H9 (cell line): ENCODE results near the gene KIT. TPM values are rescaled to one million over a fixed set of nuclear protein-coding genes. Genes with fewer than 3 reads are reported as not detected.

Experiments used
- DNase-seq: peaks from one replicate; pipeline ENCODE4 v3.0.0-alpha.2; 2017
- H2AFZ ChIP-seq: one replicate; pipeline ENCODE4 v1.6.1; 2013; ENCODE audit warnings: mild to moderate bottlenecking, low read length, control low read depth, moderate library complexity
- H2AK5ac ChIP-seq: 2 replicates; pipeline ENCODE4 v1.6.1; 2013; ENCODE audit warnings: low read length, control low read depth, mixed read lengths; ENCODE audit not compliant: insufficient read length
- H2BK120ac ChIP-seq: one replicate; pipeline ENCODE4 v1.6.1; 2013; ENCODE audit warnings: low read depth, mild to moderate bottlenecking, low read length, control low read depth, inconsistent platforms; ENCODE audit not compliant: poor library complexity, severe bottlenecking
- H2BK12ac ChIP-seq: 2 replicates; pipeline ENCODE4 v1.6.1; 2013; ENCODE audit warnings: low read length, control low read depth, mixed read lengths, low read depth; ENCODE audit not compliant: insufficient read length
- H2BK15ac ChIP-seq: 2 replicates; pipeline ENCODE4 v1.6.1; 2013; ENCODE audit warnings: low read depth, low read length, control low read depth
- H2BK20ac ChIP-seq: one replicate; pipeline ENCODE4 v1.6.1; 2013; ENCODE audit warnings: low read depth, mild to moderate bottlenecking, low read length, control low read depth, inconsistent platforms; ENCODE audit not compliant: poor library complexity, severe bottlenecking
- H2BK5ac ChIP-seq: 2 replicates; pipeline ENCODE4 v1.6.1; 2013; ENCODE audit warnings: low read length, control low read depth, mixed read lengths; ENCODE audit not compliant: insufficient read length
- H3K14ac ChIP-seq: 2 replicates; pipeline ENCODE4 v1.6.1; 2013; ENCODE audit warnings: low read length, control low read depth; ENCODE audit not compliant: insufficient read depth
- H3K18ac ChIP-seq: 2 replicates; pipeline ENCODE4 v1.6.1; 2013; ENCODE audit warnings: low read depth, mild to moderate bottlenecking, mixed read lengths, low read length, control low read depth; ENCODE audit not compliant: insufficient read length
- H3K23ac ChIP-seq: 2 replicates; pipeline ENCODE4 v1.6.1; 2013; ENCODE audit warnings: low read length, control low read depth, mixed read lengths, low read depth; ENCODE audit not compliant: insufficient read length
- H3K23me2 ChIP-seq: 2 replicates; pipeline ENCODE4 v1.6.1; 2013; ENCODE audit warnings: low read depth, mild to moderate bottlenecking, mixed read lengths, low read length, control low read depth; ENCODE audit not compliant: insufficient read length, poor library complexity, severe bottlenecking
- H3K27ac ChIP-seq: 2 replicates; pipeline ENCODE4 v1.5.1; 2013; ENCODE audit warnings: low read length, control low read depth, mixed read lengths, low read depth; ENCODE audit not compliant: insufficient read length
- H3K27me3 ChIP-seq: 2 replicates; pipeline ENCODE4 v1.6.1; 2013; ENCODE audit warnings: low read length, control low read depth, inconsistent platforms; ENCODE audit not compliant: insufficient read depth
- H3K4ac ChIP-seq: 2 replicates; pipeline ENCODE4 v1.6.1; 2013; ENCODE audit warnings: low read depth, mild to moderate bottlenecking, control low read depth, inconsistent platforms, low read length, moderate library complexity
- H3K4me1 ChIP-seq: 2 replicates; pipeline ENCODE4 v1.6.1; 2013; ENCODE audit warnings: low read length, control low read depth, inconsistent platforms; ENCODE audit not compliant: insufficient read depth
- H3K4me2 ChIP-seq: 2 replicates; pipeline ENCODE4 v1.6.1; 2013; ENCODE audit warnings: low read length, control low read depth, mixed read lengths; ENCODE audit not compliant: insufficient read length, insufficient read depth
- H3K56ac ChIP-seq: 2 replicates; pipeline ENCODE4 v1.6.1; 2013; ENCODE audit warnings: low read depth, mild to moderate bottlenecking, mixed read lengths, low read length, control low read depth; ENCODE audit not compliant: insufficient read length
- H3K79me1 ChIP-seq: 2 replicates; pipeline ENCODE4 v1.6.1; 2013; ENCODE audit warnings: low read depth, mild to moderate bottlenecking, moderate library complexity, low read length, control low read depth, inconsistent platforms; ENCODE audit not compliant: insufficient read depth, poor library complexity, severe bottlenecking
- H3K79me2 ChIP-seq: 2 replicates; pipeline ENCODE4 v1.6.1; 2013; ENCODE audit warnings: low read length, control low read depth, inconsistent platforms; ENCODE audit not compliant: insufficient read depth
- H3K9ac ChIP-seq: 2 replicates; pipeline ENCODE4 v1.6.1; 2013; ENCODE audit warnings: low read length, control low read depth, mixed read lengths; ENCODE audit not compliant: insufficient read length; ENCODE audit errors: extremely low read depth
- H3K9me3 ChIP-seq: one replicate; pipeline ENCODE4 v1.6.1; 2013; ENCODE audit warnings: low read depth, low read length, inconsistent platforms; ENCODE audit not compliant: control insufficient read depth
- H3T11ph ChIP-seq: one replicate; pipeline ENCODE4 v1.6.1; 2013; ENCODE audit warnings: mild to moderate bottlenecking, low read length, control low read depth, inconsistent platforms
- H4K20me1 ChIP-seq: one replicate; pipeline ENCODE4 v1.6.1; 2013; ENCODE audit not compliant: control insufficient read depth, insufficient read length, insufficient read depth
- H4K5ac ChIP-seq: 2 replicates; pipeline ENCODE4 v1.6.1; 2013; ENCODE audit warnings: low read depth, mild to moderate bottlenecking, mixed read lengths, low read length, control low read depth; ENCODE audit not compliant: insufficient read length
- H4K8ac ChIP-seq: replicated peaks from 2 replicates; pipeline ENCODE4 v1.6.1; 2013; ENCODE audit warnings: low read length, control low read depth, mixed read lengths, low read depth; ENCODE audit not compliant: insufficient read length
- H4K91ac ChIP-seq: 2 replicates; pipeline ENCODE4 v1.6.1; 2013; ENCODE audit warnings: low read depth, mild to moderate bottlenecking, moderate library complexity, mixed read lengths, low read length, control low read depth; ENCODE audit not compliant: insufficient read length
- H3K27ac Mint-ChIP-seq, 3 experiments: 2 replicates in 2 of 3; 3 replicates in 1 of 3; pipeline ENCODE4 v1.8.0; 2020 to 2021; ENCODE audit warnings: mixed read lengths in 3 of 3, mild to moderate bottlenecking in 1 of 3, moderate library complexity in 1 of 3
- H3K27me3 Mint-ChIP-seq: 2 replicates; pipeline ENCODE4 v1.8.0; 2021; ENCODE audit warnings: low read depth, mild to moderate bottlenecking, moderate library complexity, mixed read lengths
- H3K36me3 Mint-ChIP-seq, 3 experiments: 2 replicates in 2 of 3; 3 replicates in 1 of 3; pipeline ENCODE4 v1.8.0; 2020 to 2021; ENCODE audit warnings: low read depth in 3 of 3, mixed read lengths in 3 of 3; ENCODE audit not compliant: insufficient read depth in 1 of 3
- H3K4me1 Mint-ChIP-seq, 2 experiments: 2 replicates each; pipeline ENCODE4 v1.8.0; 2020; ENCODE audit warnings: mixed read lengths in 2 of 2
- H3K4me3 Mint-ChIP-seq, 2 experiments: 2 replicates in 1 of 2; 3 replicates in 1 of 2; pipeline ENCODE4 v1.8.0; 2020 to 2021; ENCODE audit warnings: mild to moderate bottlenecking in 2 of 2, mixed read lengths in 2 of 2, moderate library complexity in 1 of 2
- H3K9me3 Mint-ChIP-seq, 2 experiments: 2 replicates in 1 of 2; 3 replicates in 1 of 2; pipeline ENCODE4 v1.8.0; 2020; ENCODE audit warnings: mild to moderate bottlenecking in 2 of 2, mixed read lengths in 2 of 2, moderate library complexity in 1 of 2
- CTCF ChIP-seq: fragments of 200-600 bp; sonication (generic); conservative IDR thresholded peaks from 3 replicates; pipeline ENCODE4 v1.8.0; 2021; ENCODE audit warnings: antibody characterized with exemption, mild to moderate bottlenecking
- WGBS: extraction: QIAGEN DNeasy Blood & Tissue Kit; methylation state at CpG from one replicate; pipeline ENCODE4 v1.1.7; 2013; ENCODE audit warnings: missing lambda C conversion rate, low lambda C conversion rate, mixed read lengths; ENCODE audit not compliant: insufficient read length; ENCODE audit errors: extremely low coverage; 5-methylcytosine and 5-hydroxymethylcytosine counted together
- total RNA-seq: library from RNA; stranded (reverse); gene quantifications from 2 replicates; pipeline ENCODE4 v1.2.1, GENCODE V29; 2021

The KIT gene
- total RNA-seq, 1 experiment from 2014 or later = 6.7 TPM

GRCh38 chr4:54687887-54688841, 30.4 kb downstream of the KIT start:
- DNase-seq = no peak
- Histone ChIP-seq H3K79me2 (no peaks in the 10 kb centered on the region), H3K56ac (no peak overlapping the region), H3K27ac (no peak overlapping the region), H3T11ph (no peak overlapping the region), H3K14ac (no peak overlapping the region), H3K9ac (no peak overlapping the region), H3K27me3 (no peaks in the 10 kb centered on the region), H3K9me3 (no peaks in the 10 kb centered on the region), H2BK5ac (no peak overlapping the region), H4K5ac (no peak overlapping the region), H4K91ac (no peak overlapping the region), H2BK120ac (no peak overlapping the region), H2BK12ac (no peak overlapping the region), H2AK5ac (no peak overlapping the region), H4K20me1 (no peaks in the 10 kb centered on the region), H4K8ac (no peak overlapping the region), H3K23ac (no peak overlapping the region), H2BK15ac (no peak overlapping the region), H3K4ac (no peak overlapping the region), H3K4me1 (no peaks in the 10 kb centered on the region), H3K18ac (no peak overlapping the region), H3K79me1 (peaks cover 4% of the 10 kb centered on the region), H3K23me2 (no peaks in the 10 kb centered on the region), H2AFZ (no peak overlapping the region), H2BK20ac (no peak overlapping the region), H3K4me2 (no peak overlapping the region)
- peaks cover 0 to 3% of the 10 kb centered on the region in 2 experiments; a peak in 2 of 4 replicates for H3K4me1 Mint-ChIP-seq
- H3K9me3 Mint-ChIP-seq = no peaks in the 10 kb centered on the region
- peaks cover 0 to 3% (median 0%) of the 10 kb centered on the region in 3 experiments; a peak in 3 of 7 replicates for H3K36me3 Mint-ChIP-seq
- no peaks in the 10 kb centered on the region for H3K27me3 Mint-ChIP-seq
- no CpG with 5 or more reads among the region's 11 CpGs for WGBS
- no peak overlapping the region for H3K4me3 Mint-ChIP-seq
- no peak for TF ChIP-seq CTCF
- H3K27ac Mint-ChIP-seq = no peak overlapping the region
